ENCODE measurements around the gene GLCE.

Gene GLCE

DNA sequence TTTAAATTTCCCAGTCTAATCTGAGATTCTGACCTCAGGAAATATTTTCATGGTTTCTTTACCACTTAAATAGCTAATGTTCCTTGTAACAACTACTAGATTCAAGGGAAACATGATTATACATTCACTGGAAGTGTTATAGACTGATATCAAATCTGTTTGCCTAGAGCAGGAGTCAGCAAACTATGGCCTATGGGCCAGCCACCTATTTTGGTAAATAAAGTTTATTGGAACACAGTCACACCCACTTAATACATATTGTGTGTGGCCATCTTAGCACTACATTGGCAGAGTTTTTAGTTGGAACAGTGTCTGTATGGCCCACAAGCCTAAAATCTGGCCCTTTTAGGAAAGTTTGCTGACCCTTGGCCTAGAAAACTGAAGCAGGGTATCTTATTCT, 50.1 kb downstream of the GLCE start:
- no peak for DNase-seq

DNA sequence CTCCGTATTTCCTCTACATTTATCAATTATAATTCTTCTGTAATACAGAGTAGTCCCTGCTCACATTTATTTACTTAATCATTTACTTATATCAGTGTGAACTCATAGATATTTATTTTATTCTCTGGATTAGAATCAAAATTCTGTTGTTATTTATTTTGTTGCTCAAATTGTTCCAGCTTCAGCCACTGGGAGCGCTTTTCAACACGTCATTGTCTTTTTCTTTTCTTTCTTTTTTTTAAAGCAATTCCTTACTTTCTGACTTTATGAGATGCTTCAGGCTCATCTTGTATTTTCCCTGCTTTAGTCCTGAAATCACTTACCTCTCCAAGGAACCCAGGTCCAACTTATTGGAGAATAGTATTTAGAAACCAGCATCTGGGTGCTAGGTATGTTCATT, 53.4 kb downstream of the GLCE start:
- DNase-seq = no peak

DNA sequence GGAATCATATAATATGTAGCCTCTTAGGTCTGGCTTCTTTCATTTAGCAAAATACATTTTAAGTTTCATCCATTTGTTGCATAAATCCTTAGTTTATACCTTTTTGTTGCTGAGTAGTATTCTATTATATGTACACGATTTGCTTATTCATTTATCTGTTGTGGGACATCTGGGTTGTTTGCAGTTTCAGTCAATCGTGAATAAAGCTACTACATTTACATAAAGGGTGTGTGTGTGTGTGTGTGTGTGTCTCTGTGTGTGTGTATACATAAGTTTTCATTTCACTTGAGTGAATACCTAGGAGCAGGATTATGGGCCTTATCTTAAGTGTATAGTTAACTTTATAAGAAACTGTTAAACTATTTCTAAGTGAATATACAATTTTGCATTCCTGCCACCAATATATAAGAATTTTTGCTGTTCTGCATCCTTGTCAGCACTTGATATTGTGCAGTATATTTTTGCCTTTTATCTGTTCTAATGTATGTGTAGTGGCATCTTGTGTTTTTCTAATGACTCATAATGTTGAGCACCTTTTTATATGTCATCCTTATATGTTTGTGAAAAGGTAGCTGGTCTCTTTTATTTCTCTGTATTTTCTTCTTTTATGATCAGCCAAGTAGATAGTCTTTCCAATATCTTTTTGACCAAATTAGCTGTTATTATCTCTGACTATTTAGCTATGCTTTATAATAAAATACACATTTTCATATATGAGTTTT, 55.0 kb downstream of the GLCE start:
- DNase-seq = no peak

DNA sequence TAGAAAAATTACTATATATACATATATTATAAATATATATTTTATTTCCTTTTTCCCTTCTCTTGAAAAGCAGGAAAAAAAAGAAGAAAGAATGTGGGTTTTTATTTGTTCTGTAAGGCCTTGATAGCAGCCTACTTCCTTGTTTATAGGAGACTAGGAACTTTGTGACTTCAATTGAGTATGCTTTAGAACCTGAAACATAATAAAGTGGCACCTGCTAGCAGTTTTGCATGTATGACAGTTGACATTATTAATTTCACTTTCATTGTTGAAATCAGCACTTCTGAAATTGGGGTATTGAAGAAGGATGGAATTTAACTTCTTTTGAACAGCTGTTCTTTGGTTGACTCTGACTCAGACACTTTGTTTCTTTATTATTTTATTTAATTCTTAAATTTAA, 56.9 kb downstream of the GLCE start:
- DNase-seq = no peak

DNA sequence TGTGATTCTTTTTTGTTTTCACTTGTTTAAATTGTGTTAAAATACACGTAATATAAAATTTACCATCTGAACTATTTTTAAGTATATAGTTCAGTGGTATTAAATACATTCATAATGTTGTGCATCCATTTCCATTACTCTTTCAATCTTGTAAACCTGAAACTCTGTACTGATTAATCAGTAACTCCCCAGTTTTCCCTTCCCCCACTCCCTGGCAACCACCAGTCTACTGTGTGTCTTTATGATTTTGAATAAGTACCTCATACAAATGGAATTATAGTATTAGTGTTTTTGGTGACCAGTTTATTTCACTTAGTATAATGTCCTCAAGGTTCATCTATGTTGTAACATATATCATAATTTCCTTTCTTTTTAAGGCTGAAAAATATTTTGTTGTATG, 59.3 kb downstream of the GLCE start:
- no peak for DNase-seq

DNA sequence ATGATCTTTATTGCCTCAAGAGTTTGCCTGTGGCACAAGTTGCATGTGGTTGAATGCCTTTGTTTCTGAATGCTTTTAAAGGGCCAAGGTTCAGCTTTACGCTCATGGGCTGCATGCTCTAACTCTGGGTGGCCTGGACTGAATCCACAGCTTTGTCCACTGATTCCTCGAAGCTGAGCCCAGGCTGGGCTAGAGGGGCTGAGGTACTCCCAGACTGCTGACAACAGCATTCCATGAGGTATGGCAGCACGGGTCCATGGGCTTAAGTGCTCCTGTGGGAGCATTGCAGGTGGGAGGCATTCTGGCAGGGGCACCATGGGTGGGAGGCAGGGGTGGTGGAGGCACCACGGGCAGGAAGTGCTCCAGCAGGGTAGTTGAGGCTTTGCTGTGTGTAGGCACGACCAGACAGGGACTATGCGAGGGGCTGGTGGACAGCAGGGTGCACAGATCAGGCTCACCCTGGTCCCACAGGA, 61.6 kb downstream of the GLCE start:
- DNase-seq = no peak

DNA sequence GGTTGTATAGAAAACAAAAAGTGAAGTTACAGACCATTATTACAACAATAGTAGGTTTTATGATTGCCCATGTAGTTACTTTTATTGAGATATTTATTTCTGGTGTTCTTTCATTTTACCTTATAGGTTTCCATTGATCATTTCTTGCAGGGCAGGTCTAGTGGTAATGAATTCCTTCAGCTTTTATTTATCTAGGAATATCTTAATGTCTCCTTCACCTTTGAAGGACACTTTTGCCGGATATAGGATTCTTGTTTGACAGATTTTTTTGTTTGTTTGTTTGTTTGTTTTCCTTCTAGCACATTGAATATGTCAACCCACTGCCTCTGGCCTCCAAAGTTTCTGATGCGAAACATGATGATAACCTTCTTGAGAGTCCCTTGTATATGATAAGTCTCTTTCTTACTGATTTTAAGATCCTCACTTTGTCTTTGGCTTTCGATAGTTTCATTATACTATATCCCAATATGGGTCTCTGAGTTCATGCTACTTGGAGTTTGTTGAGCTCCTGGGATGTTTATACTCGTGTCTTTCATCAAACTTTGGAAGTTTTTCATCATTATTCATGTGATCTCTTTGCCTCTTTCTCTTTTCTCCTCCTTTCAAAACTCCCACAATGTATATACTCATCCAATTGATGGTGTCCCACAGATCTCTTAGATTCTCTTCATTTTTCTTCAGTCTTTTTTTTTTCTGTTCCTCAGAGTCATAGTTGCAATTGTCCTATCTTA, 62.8 kb downstream of the GLCE start:
- no peak for DNase-seq

DNA sequence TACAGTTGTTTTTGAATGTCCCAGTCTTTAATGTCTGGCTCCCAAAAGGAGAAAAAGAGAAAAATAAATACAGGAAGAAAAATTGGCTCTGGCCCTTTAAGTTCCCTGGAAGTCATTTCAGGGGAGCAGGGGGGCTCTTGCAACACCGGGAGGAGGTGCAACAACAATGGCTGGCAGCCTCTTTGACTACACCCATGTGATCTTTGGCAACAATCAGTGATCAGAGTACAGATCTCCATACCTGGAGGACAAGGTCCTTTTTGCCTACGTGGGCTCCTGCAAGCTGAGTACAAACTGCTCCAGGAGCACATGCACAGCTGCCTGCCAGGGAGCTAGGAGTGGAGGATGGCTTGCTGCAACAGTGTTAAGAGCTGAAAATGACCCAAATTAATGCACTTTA, 63.9 kb downstream of the GLCE start:
- DNase-seq = no peak

DNA sequence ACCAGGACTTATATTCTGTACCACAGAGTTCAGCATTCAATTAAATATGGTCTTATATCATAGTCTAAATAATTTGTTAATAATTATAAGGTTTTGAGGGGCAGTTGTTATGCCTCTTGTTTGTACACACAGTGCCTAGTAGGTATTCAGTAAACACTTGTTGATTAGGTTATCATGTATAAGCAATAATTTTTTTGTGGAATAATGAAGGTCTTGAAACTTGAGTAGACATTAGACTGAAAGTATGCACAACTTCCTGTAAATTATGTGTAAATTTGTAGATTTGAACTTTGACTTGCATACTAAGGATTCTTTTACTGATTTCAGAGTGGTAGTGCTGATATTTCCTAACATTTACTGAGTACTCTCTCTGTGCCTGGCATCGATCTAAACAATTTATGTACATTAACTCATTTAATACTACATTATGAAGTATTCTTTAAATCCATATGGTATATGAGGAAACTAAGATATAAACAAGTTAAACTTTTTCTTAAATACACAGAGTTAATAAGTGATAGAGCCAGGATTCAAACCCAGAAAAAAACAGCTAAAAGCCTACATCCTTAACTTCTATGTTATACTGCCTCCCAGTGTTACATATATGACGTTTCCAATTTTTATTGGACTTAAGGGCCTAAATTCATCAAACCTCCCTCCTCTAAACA, 65.1 kb downstream of the GLCE start:
- no peak for DNase-seq

DNA sequence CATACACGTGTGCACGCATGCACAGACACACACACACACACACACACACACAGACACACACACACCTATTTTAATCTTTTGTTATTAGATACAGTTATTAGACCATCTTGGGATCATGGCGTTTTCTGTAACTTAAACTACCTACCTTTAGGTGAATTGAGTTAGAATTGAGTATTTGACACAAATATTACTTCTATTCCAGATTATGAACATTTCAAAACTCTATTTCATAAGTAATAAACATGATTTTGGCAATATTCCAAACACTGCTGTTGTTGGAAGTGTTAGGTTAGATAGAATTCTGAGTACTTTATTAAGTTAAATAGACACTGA, 65.6 kb downstream of the GLCE start:
- no peak for DNase-seq

DNA sequence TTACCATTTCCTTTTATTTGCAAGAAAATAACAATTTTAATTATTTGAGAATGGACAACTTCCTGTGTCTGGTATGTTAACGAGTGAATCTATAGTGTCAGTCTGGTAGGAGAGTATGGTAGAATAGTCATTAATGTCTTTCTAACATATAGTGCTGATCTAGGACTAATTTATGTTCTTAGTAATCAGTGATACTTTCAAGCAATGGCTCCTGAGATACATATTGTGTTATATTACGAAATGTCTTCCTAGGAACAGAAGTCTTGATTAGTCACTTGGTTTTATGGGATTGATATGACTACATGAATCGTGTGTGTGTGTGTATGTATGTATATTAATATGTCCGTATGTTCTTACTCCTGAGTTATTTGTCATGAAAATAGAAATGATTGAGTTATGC, 71.7 kb downstream of the GLCE start:
- DNase-seq = no peak

DNA sequence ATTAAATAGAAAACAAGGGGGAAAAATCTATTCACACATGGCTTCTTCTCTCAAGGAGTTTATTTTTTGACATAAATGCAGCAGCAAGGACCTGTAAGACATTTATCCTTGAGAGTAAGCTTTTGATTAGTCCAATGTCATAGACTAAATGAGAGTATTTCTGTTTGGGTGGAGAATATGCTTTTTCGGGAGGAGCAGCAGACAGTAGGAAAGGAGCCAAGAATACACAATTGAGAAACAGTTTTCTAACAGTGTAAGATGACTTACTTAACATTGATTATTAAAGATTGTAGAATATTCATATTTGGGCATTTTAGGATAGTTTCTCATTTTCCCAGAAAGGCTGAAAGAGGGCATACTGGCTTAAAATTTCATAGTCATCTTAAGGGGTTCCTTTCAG, 72.3 kb downstream of the GLCE start:
- no peak for DNase-seq

DNA sequence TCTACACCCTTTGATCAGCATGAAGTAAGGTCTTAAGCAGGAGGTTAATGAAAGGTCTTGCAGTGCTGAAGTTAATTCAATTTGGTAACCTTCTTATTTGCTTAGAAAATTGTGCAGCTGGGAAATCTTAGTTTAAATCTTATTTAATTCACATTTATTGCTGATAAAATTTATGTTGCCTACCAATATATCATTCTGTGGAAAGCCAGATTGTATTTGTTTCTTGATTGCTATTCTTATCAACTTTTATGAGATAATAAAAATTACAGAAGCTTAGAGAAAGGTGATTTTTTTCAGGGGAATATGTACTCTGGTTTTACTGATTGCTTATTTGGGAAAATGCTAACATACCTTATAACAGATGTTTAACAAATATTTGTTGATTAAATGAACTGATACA, 74.2 kb downstream of the GLCE start:
- no peak for DNase-seq

DNA sequence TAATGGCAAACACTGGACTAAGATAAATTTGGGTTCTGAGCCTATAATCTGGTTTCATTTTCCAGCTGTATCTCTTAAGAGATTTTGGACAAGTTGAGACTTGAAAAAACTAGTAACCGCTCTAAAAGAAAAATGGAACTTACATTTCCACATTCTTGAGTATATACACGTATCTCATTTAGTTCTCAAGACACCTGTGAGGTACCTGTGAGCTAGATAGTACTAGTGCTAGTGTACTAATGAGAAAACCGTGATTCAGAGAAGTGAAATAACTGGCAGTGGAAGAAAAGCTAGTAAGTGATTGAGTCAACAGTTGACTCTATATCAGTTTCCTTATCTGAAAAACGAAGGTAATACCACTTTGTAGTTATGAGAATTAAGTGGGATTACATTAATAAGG, 76.1 kb downstream of the GLCE start:
- no peak for DNase-seq

DNA sequence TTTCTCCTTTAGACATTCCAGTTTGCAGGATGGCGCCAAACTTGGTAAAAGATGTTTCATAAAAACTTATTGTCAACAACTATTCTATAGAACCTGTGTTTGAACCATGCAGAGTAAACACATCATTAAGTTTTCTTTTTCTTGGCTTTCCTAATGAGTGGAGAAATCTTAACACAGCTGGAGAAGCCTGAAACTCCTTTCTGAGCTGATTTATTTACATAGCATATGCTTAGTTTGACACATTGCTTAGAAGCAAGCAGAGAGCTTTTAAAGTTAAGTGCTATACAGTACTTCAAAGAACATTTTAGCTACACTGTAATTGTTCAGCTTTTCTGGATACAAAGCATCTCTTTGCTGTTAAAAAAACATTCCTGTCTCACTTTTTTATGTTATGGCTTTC, 77.3 kb downstream of the GLCE start:
- DNase-seq = no peak

DNA sequence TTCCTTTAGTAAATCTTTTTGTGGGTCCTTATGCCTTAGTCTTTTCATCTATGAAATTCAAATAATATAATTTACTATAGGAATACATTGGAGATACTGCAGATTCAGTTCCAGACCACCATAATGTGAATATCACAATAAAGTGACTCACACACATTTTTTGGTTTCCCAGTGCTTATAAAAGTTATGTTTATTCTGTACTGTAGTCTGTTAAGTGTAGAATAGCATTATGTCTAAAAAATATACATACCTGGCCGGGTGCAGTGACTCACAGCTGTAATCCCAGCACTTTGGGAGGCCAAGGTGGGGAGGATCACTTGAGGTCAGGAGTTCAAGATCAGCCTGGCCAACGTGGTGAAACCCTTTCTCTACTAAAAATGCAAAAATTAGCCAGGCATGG, 84.4 kb downstream of the GLCE start:
- DNase-seq = no peak

DNA sequence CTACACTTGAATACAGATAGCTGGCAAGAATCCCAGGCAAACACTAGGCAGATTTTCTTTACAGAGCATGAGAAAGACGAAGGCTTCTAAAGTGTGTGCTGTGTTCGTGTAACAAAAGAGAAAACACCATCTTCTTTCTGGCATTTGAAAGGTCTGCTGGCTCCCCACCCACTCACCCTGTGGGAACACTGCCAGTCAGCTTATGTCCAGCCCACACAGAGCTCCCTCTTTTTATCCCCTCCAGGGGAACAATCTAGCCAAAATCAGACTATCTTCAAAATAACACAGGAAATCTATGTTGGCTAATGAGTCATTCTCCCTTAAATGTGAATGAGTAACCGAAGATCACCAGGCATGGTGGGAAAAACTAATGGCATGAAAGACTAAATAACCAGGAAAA, 92.7 kb downstream of the GLCE start:
- no peak for DNase-seq

DNA sequence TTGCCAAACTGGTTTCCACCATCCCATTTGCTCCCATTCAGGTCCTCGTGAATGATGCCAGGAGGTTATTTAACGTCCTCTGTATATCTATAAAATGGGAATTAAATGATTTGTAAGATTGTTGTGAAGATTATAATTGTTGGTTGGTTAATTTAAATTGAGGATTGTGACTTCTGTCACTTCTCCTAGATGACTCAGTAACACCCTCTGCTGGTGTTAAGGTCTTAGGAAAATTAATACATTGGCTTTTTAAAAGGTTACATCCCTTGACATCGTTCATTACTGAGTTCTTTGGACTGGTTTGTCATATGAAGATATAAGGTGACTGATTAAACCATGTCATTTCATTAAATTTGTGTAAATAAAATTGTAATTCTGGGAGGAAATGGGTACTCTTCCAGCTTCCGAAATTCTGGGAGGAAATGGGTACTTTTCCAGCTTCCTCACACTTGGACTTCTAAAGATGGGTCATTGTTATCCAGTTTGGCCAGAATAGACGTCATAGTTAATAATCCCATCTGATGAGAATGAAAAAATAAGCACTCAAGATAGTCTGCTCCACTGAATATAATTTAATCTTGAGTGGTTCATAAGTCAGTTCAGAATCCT, 105.0 kb downstream of the GLCE start:
- DNase-seq = peak in 1 of 6 experiments; percentile 6

DNA sequence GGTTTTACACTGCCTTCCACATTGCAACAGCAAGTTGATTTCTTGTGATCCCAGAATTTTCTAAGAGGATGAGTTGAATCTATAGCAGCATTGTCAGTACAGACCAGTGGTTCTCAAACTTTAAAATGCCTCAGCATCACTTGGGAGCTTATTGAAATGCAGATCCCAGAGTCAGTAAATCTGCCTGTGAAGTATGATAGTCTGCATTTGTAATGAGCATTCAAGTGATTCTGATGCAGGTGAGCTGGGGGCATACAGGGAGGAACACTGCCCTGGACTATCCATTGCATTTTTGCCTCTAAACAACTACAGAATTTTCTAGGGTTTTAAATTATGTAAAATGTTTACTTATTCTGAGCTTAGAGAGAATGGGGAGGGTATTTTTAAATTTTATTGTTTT, 110.8 kb downstream of the GLCE start:
- no peak for DNase-seq

DNA sequence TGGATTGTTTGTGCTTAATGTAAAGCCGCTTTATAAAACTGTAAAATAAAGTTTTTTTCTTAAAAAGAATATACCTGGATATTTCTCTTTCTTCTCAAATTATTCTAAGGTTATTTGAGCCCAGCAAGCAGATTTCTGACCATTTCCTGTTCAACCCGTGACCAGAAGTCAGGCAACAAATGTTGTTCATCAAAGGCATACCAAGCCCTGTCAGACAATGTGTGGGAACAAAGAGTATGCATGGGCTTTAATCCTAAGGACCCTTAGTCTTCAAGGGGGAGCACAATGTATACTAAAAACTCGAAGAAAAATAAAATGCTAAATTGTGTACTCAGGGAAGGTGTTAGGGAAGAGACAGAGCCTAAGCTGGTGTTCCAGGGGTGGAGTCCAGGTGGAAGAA, 111.7 kb downstream of the GLCE start:
- DNase-seq = no peak

DNA sequence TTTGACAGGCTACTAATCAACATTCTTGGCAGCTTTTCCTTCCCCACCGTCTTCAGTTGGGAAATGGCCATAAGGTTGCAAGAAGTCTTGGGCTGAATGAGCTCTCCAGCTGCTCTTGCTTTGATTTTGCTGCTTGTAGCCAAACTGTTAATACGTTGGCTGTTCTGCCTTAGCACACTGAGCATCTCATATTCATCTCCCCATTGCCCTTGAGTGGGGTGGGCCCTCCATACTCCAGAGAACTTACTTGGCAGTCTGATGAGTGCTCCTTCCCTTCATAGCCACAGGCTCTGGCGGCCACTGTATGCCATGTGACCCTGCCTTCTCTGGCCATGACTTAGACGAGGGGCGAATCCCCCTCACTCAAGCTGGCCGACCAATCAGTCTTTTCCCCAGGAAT, 112.5 kb downstream of the GLCE start:
- DNase-seq = no peak

DNA sequence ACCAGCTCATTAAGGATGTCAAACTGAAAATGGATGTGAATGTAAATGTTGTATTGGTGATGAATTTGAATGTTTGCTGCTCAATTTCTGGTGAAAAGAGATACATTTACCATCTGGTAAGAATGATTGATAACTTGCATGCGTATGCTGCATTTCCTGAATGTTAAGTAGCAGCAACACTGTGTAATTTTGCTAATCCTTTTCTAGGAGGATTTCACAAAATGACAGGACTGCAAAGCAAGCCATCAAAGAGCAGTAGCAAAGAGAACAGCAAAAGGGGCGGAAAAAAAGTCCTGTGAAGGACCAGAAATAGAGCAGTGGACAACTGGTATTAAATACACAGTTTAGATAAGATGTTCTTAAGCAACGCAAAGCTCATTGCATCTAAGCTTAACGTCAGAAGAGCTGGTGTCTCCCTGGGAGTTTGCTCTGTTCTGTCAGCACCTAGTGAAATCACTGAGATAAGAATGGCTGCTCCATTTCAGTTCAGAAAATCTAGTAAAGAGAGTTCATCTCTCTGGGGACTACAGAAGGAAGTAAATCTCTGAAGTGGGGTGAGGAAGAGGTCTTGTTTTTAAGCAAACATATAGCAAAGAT, 114.7 kb downstream of the GLCE start:
- no peak for DNase-seq

DNA sequence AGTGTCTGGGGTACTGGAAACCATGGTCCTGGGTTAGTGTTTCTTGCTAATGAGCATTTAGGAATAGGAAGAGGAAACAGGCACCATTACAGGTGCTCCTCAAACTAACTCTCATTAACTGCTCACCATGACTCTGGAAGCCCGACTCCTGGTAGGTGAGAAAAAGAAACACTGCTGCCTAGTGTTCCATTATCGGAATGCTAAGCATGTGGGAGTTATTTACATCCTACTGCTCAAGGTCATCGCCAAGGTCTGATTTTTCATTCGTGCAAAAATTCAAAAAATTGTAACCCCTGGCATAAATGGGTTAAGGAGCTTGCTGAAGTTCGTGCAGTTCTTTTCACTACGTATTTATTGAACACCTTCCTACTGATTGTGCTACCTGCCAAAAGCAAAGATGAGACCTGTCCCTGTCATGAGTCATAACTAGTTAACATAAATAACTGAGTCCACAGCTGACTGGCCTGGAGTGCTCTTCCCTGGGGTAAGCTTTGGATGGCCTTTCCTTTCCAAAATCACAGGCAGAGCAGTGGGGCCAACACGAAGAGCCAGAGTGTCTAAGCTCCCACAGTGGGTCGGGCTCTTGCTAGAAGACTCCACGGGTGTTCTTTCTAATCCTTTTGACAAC, 115.6 kb downstream of the GLCE start:
- no peak for DNase-seq
